ENCODE data around the gene RENBP. TPM values are rescaled to one million over a fixed set of nuclear protein-coding genes. Genes with fewer than 3 reads are reported as not detected.

RENBP gene
- total RNA-seq, 5 donors from 2014 or later (not counting 1 experiment from before 2014, with no cell fraction given) = 10.2 to 23.5 (median 19.5) TPM

DNA sequence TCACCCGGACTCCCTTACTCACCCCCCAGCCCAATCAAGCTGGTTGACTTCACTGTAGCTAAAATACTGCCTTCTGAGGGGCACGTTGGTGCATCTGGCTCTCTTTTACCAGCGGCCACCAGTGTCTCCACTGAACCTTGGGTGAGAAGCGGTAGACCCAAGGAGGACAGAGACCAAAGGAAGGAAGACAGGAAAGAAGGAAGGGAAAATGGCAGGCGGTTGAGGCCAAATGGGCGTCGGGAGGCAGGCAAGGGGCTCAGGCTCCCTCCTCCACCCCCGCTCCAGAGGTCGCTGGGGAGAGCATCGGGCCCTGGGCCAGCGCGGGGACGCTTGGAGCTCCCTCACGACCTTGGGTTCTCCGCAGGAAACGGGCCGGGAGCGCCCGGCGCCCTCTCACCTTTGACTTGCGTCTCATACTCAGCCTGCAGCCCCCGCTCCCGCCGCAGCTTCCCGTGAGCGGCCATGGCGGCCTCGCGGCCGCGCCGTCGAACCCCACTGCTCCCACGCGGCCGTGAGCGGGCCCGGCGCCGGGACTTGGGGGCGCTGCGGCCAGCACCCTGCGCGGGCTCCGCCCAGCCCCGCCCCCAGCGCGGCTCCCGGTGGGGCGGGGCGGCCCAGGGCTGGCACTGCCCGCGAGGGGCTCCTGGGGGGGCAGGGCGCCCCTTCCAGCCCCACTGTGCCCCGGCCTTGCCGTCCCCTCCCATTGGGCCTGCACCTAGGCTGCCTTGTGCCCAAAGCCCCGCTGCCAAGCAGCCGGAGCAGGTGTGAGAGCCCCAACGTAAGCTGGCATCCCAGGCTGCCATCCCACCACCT, 18.5 kb downstream of the RENBP start, which contains the start of gene ARHGAP4:
ARHGAP4 (minus strand) TSS at position 526 of the 813 bp plus-strand sequence; CDS start at position 464, 62 bp downstream.
- Mint-ChIP-seq H3K27ac (peak within 1 kb of the TSS; percentile 95 to 98), H3K9me3 (no peaks in the 10 kb centered on the region), H3K36me3 (no peaks in the 10 kb centered on the region), H3K27me3 (peaks cover 0 to 3% of the 10 kb centered on the region in 2 donors), H3K4me3 (peak within 1 kb of the TSS; percentile 86 to 95 (median 94)), H3K4me1 (peaks cover 49 to 64% (median 59%) of the 10 kb centered on the region in 3 donors)
- peak in 3 of 4 experiments; percentile 3 to 6 (median 5) for ATAC-seq (replicated peaks in 1 of 4)
- peak within 1 kb of the TSS; percentile 95 for H3K27ac ChIP-seq (ENCODE audit: low read length)
- H3K27me3 ChIP-seq (replicated peaks in 1 of 2; ENCODE audit: control insufficient read depth in 2 of 2, extremely low read depth in 1 of 2, insufficient read depth in 2 of 2, low read length in 1 of 2) = no peaks in the 10 kb centered on the region
- POLR2A ChIA-PET = interaction anchor here (0.5 to 1.2 kb wide), 4 partner anchors 19 to 102 kb away, joined by 3 to 8 read pairs (median 4); no protein-coding TSS in a partner anchor
- no peaks in the 10 kb centered on the region for H3K9me3 ChIP-seq
- peaks cover 5 to 77% of the 10 kb centered on the region in 2 experiments for H3K4me1 ChIP-seq (ENCODE audit: control insufficient read depth in 1 of 2, extremely low read depth in 1 of 2, insufficient read depth in 2 of 2, low read length in 2 of 2)
- H3K36me3 ChIP-seq (ENCODE audit: control insufficient read depth in 2 of 2, extremely low read depth in 1 of 2, insufficient read depth in 1 of 2, low read length in 1 of 2) = peaks cover 5 to 12% of the 10 kb centered on the region in 2 donors
- DNase-seq = peak in 18 of 35 experiments; percentile 7 to 63 (median 31)
- peak within 1 kb of the TSS; percentile 82 to 83 for H3K4me3 ChIP-seq (ENCODE audit: control insufficient read depth in 1 of 2, extremely low read depth in 1 of 2, low read length in 1 of 2)
- CTCF ChIA-PET = interaction anchor here (0.6 to 3.9 kb wide), 7 partner anchors 20 to 1101 kb away, joined by 4 to 36 read pairs (median 8); partner anchors contain the start of gene FUNDC2 (in 1 of the 2)
- under 1% methylated on average over 48 of the region's 59 CpGs for WGBS (ENCODE audit: insufficient coverage)

DNA sequence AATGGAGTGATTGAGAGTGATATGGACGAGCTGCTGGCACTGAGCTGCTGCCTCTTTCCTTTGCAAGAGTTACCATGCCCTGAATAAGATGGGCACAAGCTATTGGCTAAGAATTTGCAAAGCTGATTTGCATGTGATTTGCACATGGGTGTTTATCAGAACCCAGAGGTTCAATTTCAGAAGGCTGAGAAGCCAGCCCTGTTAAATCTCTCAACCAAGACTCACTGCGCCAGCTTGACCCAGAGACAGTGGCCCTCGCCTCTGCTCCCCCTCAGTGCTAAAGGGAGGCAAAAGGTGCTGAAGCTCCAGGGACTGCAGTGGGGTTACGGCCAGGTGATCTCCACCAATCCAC, 19.1 kb downstream of the RENBP start:
- 0% methylated on average over 2 of the region's 4 CpGs for WGBS (ENCODE audit: insufficient coverage)
- Histone ChIP-seq H3K9me3 (no peaks in the 10 kb centered on the region), H3K27ac (ENCODE audit: low read length) (peak overlapping the region; percentile 72), H3K27me3 (replicated peaks in 1 of 2; ENCODE audit: control insufficient read depth in 2 of 2, extremely low read depth in 1 of 2, insufficient read depth in 2 of 2, low read length in 1 of 2) (no peaks in the 10 kb centered on the region), H3K36me3 (ENCODE audit: control insufficient read depth in 2 of 2, extremely low read depth in 1 of 2, insufficient read depth in 1 of 2, low read length in 1 of 2) (peaks cover 5 to 18% of the 10 kb centered on the region in 2 donors), H3K4me3 (ENCODE audit: control insufficient read depth in 1 of 2, extremely low read depth in 1 of 2, low read length in 1 of 2) (peak overlapping the region; percentile 77 to 82), H3K4me1 (ENCODE audit: control insufficient read depth in 1 of 2, extremely low read depth in 1 of 2, insufficient read depth in 2 of 2, low read length in 2 of 2) (peaks cover 5 to 83% of the 10 kb centered on the region in 2 experiments)
- H3K36me3 Mint-ChIP-seq = no peaks in the 10 kb centered on the region
- H3K4me1 Mint-ChIP-seq = peaks cover 45 to 64% (median 59%) of the 10 kb centered on the region in 3 donors
- peak overlapping the region; percentile 95 to 98 for H3K27ac Mint-ChIP-seq
- peaks cover 0 to 3% of the 10 kb centered on the region in 2 donors for H3K27me3 Mint-ChIP-seq
- ATAC-seq (replicated peaks in 1 of 4) (no peak), DNase-seq (peak in 2 of 35 experiments; percentile 28 to 49)
- peak overlapping the region; percentile 86 to 95 (median 94) for H3K4me3 Mint-ChIP-seq
- H3K9me3 Mint-ChIP-seq = no peaks in the 10 kb centered on the region
- ChIA-PET POLR2A (interaction anchor here (0.5 to 1.2 kb wide), 5 partner anchors 20 to 238 kb away, joined by 3 to 8 read pairs (median 3); partner anchors contain the start of genes IDH3G (in 1 of the 2) and SSR4 (in 1 of the 2)), CTCF (interaction anchor here (0.6 to 3.9 kb wide), 8 partner anchors 19 to 1101 kb away, joined by 3 to 36 read pairs (median 4); partner anchors contain the start of gene FUNDC2 (in 1 of the 2))

DNA sequence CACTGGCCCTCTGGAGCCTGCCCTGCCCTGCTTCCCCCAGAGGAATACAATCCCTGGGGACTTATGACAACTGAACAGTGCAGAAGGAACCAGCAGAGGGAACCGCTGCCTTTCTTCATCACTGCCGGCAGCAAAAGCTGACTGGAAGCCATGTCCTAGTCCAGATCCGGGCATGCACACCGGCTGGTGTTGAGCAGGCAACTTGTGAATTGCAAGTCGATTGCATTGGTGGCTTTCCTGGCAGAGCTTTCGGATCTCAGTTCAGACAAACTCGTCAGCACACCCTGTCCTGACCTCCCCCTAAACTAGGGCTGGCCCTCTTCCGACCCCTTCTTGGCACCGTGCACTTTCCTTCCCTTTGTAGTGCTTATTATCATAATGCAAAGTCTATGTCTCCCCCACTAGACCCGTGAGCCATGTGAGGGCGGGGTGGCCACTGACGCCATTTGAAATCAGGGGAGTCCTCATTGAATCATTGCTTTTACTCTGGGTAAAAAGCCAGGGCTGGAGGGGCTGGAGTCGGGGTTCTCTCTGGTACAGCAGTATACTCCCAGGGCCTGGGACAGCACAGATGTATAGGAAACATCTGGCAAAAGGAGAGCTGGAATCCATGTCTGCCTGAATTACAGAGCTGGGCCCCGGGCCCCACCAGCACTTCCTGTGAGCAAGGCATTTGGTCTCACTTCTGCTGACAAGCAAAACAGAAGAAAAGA, 20.1 kb downstream of the RENBP start:
- H3K4me3 Mint-ChIP-seq = peak overlapping the region; percentile 86 to 95 (median 94)
- H3K9me3 ChIP-seq = no peaks in the 10 kb centered on the region
- peaks cover 0 to 8% of the 10 kb centered on the region in 2 donors for H3K27me3 Mint-ChIP-seq
- H3K36me3 ChIP-seq (ENCODE audit: control insufficient read depth in 2 of 2, extremely low read depth in 1 of 2, insufficient read depth in 1 of 2, low read length in 1 of 2) = peaks cover 7 to 23% of the 10 kb centered on the region in 2 donors
- peaks cover 49 to 63% (median 59%) of the 10 kb centered on the region in 3 donors for H3K4me1 Mint-ChIP-seq
- POLR2A ChIA-PET = interaction anchor here in 1 of 2 donors (0.5 to 1.2 kb wide), 4 partner anchors 14 to 130 kb away, joined by 3 to 4 read pairs (median 3); partner anchors contain the start of genes IDH3G, RENBP and SSR4
- H3K4me3 ChIP-seq (ENCODE audit: control insufficient read depth in 1 of 2, extremely low read depth in 1 of 2, low read length in 1 of 2) = peak overlapping the region; percentile 77 to 82
- ATAC-seq (replicated peaks in 1 of 4) (no peak), DNase-seq (peak in 34 of 35 experiments; percentile 25 to 72 (median 46))
- WGBS (ENCODE audit: insufficient coverage) = 0% methylated on average over 7 of the region's 14 CpGs
- H3K27ac ChIP-seq (ENCODE audit: low read length) = peak overlapping the region; percentile 72
- no peaks in the 10 kb centered on the region for H3K36me3 Mint-ChIP-seq
- H3K4me1 ChIP-seq (ENCODE audit: control insufficient read depth in 1 of 2, extremely low read depth in 1 of 2, insufficient read depth in 2 of 2, low read length in 2 of 2) = peaks cover 5 to 74% of the 10 kb centered on the region in 2 experiments
- H3K9me3 Mint-ChIP-seq = no peaks in the 10 kb centered on the region
- CTCF ChIA-PET = interaction anchor here (0.7 to 3.9 kb wide), 6 partner anchors 9 to 26 kb away, joined by 3 to 36 read pairs (median 4); no protein-coding TSS in a partner anchor
- no peaks in the 10 kb centered on the region for H3K27me3 ChIP-seq (replicated peaks in 1 of 2; ENCODE audit: control insufficient read depth in 2 of 2, extremely low read depth in 1 of 2, insufficient read depth in 2 of 2, low read length in 1 of 2)
- peak overlapping the region; percentile 95 to 98 for H3K27ac Mint-ChIP-seq

- ATAC-seq (replicated peaks in 1 of 4) (no peak), DNase-seq (no peak)
- POLR2A ChIA-PET = no interaction called here
- H3K36me3 ChIP-seq (ENCODE audit: control insufficient read depth in 2 of 2, extremely low read depth in 1 of 2, insufficient read depth in 1 of 2, low read length in 1 of 2) = peaks cover 13 to 32% of the 10 kb centered on the region in 2 donors
- Mint-ChIP-seq H3K4me1 (peaks cover 42 to 56% (median 49%) of the 10 kb centered on the region in 3 donors), H3K27ac (peak overlapping the region; percentile 95 to 98), H3K36me3 (no peaks in the 10 kb centered on the region), H3K9me3 (no peaks in the 10 kb centered on the region), H3K4me3 (peak overlapping the region; percentile 86 to 95 (median 94)), H3K27me3 (peaks cover 0 to 8% of the 10 kb centered on the region in 2 donors)
- H3K27me3 ChIP-seq (replicated peaks in 1 of 2; ENCODE audit: control insufficient read depth in 2 of 2, extremely low read depth in 1 of 2, insufficient read depth in 2 of 2, low read length in 1 of 2) = no peaks in the 10 kb centered on the region
- H3K4me1 ChIP-seq (ENCODE audit: control insufficient read depth in 1 of 2, extremely low read depth in 1 of 2, insufficient read depth in 2 of 2, low read length in 2 of 2) = peaks cover 5 to 64% of the 10 kb centered on the region in 2 experiments
- CTCF ChIA-PET = interaction anchor here (0.6 to 3.9 kb wide), 6 partner anchors 11 to 1022 kb away, joined by 4 to 36 read pairs (median 6); no protein-coding TSS in a partner anchor
- no peaks in the 10 kb centered on the region for H3K9me3 ChIP-seq
- H3K4me3 ChIP-seq (ENCODE audit: control insufficient read depth in 1 of 2, extremely low read depth in 1 of 2, low read length in 1 of 2) = peak overlapping the region; percentile 17 to 21
- peak overlapping the region; percentile 49 for H3K27ac ChIP-seq (ENCODE audit: low read length)
- 21% methylated on average over 9 of the region's 25 CpGs for WGBS (ENCODE audit: insufficient coverage)
These were observed 21.2 kb downstream of the RENBP start for GRCh38 chrX:153922932-153923857.

Measured in T-cell (primary cell).